ENCODE results near the gene RIMS1. TPM values are rescaled to one million over a fixed set of nuclear protein-coding genes. Genes with fewer than 3 reads are reported as not detected.

The RIMS1 gene
- total and polyA plus RNA-seq, 4 donors, result 0.09 to 0.17 TPM; not detected in 2

DNA sequence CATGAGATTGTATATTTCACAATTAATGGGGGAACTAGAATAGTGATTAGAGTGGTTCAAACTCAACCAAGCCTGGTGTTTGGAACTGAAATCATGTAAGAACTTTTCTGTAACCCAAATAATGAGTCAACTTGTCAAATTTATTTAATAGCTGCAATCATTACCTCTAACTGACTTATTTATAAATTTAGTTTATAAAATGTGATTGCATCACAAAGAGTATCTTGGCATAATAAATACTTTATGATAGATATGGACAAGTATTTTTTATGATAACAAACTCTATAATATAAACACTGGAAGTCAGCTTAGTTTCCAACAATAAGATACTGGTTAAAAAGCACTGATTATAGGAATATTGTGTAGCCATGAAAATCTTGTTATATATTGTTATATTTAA is 319.1 kb downstream of the RIMS1 start:
- TF ChIP-seq RAD21 (IDR thresholded peaks at IDR 0.05) (no peak), EGR1 (IDR thresholded peaks at IDR 0.05; ENCODE audit: low read depth in 2 of 2) (no peak), RXRA (IDR thresholded peaks at IDR 0.05) (no peak), SP1 (IDR thresholded peaks at IDR 0.05) (no peak), FOXA1 (IDR thresholded peaks at IDR 0.05) (no peak), ATF3 (IDR thresholded peaks at IDR 0.05) (no peak), JUND (IDR thresholded peaks at IDR 0.05) (no peak), CTCF (IDR thresholded peaks at IDR 0.05; ENCODE audit: low read depth, low read length, missing input control) (no peak), GABPA (IDR thresholded peaks at IDR 0.05 in 1 of 2, conservative IDR thresholded peaks at IDR 0.05 in 1 of 2) (no peak)
- TF ChIP-seq, protein P1, sequence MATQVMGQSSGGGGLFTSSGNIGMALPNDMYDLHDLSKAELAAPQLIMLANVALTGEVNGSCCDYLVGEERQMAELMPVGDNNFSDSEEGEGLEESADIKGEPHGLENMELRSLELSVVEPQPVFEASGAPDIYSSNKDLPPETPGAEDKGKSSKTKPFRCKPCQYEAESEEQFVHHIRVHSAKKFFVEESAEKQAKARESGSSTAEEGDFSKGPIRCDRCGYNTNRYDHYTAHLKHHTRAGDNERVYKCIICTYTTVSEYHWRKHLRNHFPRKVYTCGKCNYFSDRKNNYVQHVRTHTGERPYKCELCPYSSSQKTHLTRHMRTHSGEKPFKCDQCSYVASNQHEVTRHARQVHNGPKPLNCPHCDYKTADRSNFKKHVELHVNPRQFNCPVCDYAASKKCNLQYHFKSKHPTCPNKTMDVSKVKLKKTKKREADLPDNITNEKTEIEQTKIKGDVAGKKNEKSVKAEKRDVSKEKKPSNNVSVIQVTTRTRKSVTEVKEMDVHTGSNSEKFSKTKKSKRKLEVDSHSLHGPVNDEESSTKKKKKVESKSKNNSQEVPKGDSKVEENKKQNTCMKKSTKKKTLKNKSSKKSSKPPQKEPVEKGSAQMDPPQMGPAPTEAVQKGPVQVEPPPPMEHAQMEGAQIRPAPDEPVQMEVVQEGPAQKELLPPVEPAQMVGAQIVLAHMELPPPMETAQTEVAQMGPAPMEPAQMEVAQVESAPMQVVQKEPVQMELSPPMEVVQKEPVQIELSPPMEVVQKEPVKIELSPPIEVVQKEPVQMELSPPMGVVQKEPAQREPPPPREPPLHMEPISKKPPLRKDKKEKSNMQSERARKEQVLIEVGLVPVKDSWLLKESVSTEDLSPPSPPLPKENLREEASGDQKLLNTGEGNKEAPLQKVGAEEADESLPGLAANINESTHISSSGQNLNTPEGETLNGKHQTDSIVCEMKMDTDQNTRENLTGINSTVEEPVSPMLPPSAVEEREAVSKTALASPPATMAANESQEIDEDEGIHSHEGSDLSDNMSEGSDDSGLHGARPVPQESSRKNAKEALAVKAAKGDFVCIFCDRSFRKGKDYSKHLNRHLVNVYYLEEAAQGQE (IDR thresholded peaks at IDR 0.05), result no peak
- TF ChIP-seq, protein P2, sequence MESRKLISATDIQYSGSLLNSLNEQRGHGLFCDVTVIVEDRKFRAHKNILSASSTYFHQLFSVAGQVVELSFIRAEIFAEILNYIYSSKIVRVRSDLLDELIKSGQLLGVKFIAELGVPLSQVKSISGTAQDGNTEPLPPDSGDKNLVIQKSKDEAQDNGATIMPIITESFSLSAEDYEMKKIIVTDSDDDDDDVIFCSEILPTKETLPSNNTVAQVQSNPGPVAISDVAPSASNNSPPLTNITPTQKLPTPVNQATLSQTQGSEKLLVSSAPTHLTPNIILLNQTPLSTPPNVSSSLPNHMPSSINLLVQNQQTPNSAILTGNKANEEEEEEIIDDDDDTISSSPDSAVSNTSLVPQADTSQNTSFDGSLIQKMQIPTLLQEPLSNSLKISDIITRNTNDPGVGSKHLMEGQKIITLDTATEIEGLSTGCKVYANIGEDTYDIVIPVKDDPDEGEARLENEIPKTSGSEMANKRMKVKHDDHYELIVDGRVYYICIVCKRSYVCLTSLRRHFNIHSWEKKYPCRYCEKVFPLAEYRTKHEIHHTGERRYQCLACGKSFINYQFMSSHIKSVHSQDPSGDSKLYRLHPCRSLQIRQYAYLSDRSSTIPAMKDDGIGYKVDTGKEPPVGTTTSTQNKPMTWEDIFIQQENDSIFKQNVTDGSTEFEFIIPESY (IDR thresholded peaks at IDR 0.05), result no peak
- no peak for DNase-seq (ENCODE audit: low spot score)
- Histone ChIP-seq H3K4me3 (ENCODE audit: low read depth in 1 of 3, low read length in 3 of 3) (no peak overlapping the region), H3K27ac (ENCODE audit: low read depth in 1 of 2, low read length in 2 of 2) (no peak overlapping the region), H3K27me3 (ENCODE audit: control insufficient read depth in 4 of 4, insufficient read depth in 4 of 4, low read length in 3 of 4) (no peaks in the 10 kb centered on the region), H3K4me1 (ENCODE audit: control insufficient read depth in 4 of 4, insufficient read depth in 4 of 4, low read length in 3 of 4) (no peaks in the 10 kb centered on the region), H3K9me3 (ENCODE audit: control insufficient read depth in 4 of 4, low read length in 3 of 4) (no peaks in the 10 kb centered on the region), H3K9ac (ENCODE audit: low read depth in 1 of 2, low read length in 2 of 2) (no peak overlapping the region), H3K36me3 (ENCODE audit: control insufficient read depth in 4 of 4, insufficient read depth in 3 of 4, low read depth in 1 of 4, low read length in 3 of 4) (no peaks in the 10 kb centered on the region)

DNA sequence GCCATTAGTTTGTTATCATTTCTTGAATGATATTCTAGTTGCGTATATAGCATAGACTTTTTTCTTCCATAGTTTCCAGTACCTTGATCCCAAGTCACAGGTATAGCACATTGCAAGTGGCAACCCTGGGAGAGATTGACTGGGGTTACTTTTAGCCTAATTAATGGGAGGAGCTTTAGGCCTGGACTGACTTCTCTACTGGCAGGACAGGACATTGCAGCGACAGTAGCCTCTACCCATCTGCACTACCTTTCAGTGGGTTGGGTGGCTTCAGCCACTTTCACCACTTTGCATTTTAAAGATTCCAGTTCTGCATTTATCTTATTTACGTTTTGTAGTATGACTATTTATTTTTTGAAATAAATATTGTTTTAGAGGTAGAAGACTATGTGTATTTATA is 320.3 kb downstream of the RIMS1 start:
- Histone ChIP-seq H3K4me3 (ENCODE audit: low read depth in 1 of 3, low read length in 3 of 3) (no peak overlapping the region), H3K27ac (ENCODE audit: low read depth in 1 of 2, low read length in 2 of 2) (no peak overlapping the region), H3K4me1 (ENCODE audit: control insufficient read depth in 4 of 4, insufficient read depth in 4 of 4, low read length in 3 of 4) (no peaks in the 10 kb centered on the region), H3K36me3 (ENCODE audit: control insufficient read depth in 4 of 4, insufficient read depth in 3 of 4, low read depth in 1 of 4, low read length in 3 of 4) (no peaks in the 10 kb centered on the region), H3K27me3 (ENCODE audit: control insufficient read depth in 4 of 4, insufficient read depth in 4 of 4, low read length in 3 of 4) (no peaks in the 10 kb centered on the region), H3K9ac (ENCODE audit: low read depth in 1 of 2, low read length in 2 of 2) (no peak overlapping the region), H3K9me3 (ENCODE audit: control insufficient read depth in 4 of 4, low read length in 3 of 4) (no peaks in the 10 kb centered on the region)
- DNase-seq (ENCODE audit: low spot score), result no peak
- TF ChIP-seq FOXA2 (IDR thresholded peaks at IDR 0.05) (no peak), HNF4A (conservative IDR thresholded peaks at IDR 0.05) (no peak), NR2F2 (IDR thresholded peaks at IDR 0.05) (no peak), JUND (IDR thresholded peaks at IDR 0.05) (no peak), MAX (IDR thresholded peaks at IDR 0.05) (no peak)
- TF ChIP-seq, protein P1 (IDR thresholded peaks at IDR 0.05), result no peak
- 75% methylated on average over 3 of the region's 3 CpGs for WGBS

Measured in liver (tissue), 9 donors.